Measurements from ENCODE around the gene ERBB4.

GRCh38 chr2:211930331-211930730, 608.3 kb downstream of the ERBB4 start:
- TF ChIP-seq RAD21 (IDR thresholded peaks at IDR 0.05; ENCODE audit: insufficient read depth, low read depth, low read length) = peak; percentile 62
- TF ChIP-seq POLR2AphosphoS5 (IDR thresholded peaks at IDR 0.05; ENCODE audit: low read length) = no peak
